HepG2 (cell line): ENCODE results near the gene FBXO30. TPM values are rescaled to one million over a fixed set of nuclear protein-coding genes. Genes with fewer than 3 reads are reported as not detected.

ENCODE experiments used
- BORCS8-MEF2B ChIP-seq: sonication (generic); formaldehyde crosslinking; IDR thresholded peaks from 2 replicates; pipeline ENCODE4 v1.8.0; 2022; ENCODE audit warnings: mild to moderate bottlenecking, missing genetic modification reagents
- CCAR2 ChIP-seq: fragments of 200-400 bp; formaldehyde crosslinking; optimal IDR thresholded peaks from 2 replicates; pipeline ENCODE3; 2018; ENCODE audit warnings: low read depth, mild to moderate bottlenecking, low read length, moderate library complexity
- CREM ChIP-seq, 2 experiments: sonication (generic) in 1 of 2; formaldehyde crosslinking in 1 of 2; IDR thresholded peaks; 2 replicates each; pipeline versions ENCODE4 v1.4.0 to v1.6.1; 2016 to 2020; ENCODE audit warnings: antibody characterized with exemption in 1 of 2, mild to moderate bottlenecking in 1 of 2, missing genetic modification reagents in 1 of 2
- DNMT1 ChIP-seq: sonication (generic); formaldehyde crosslinking; IDR thresholded peaks from 2 replicates; pipeline ENCODE4 v1.5.1; 2020; ENCODE audit warnings: mild to moderate bottlenecking, missing genetic modification reagents
- ESRRA ChIP-seq: sonication (generic); formaldehyde crosslinking; IDR thresholded peaks from 2 replicates; pipeline ENCODE4 v1.5.1; 2020; ENCODE audit warnings: mild to moderate bottlenecking, low read depth, missing genetic modification reagents
- FOSL2 ChIP-seq: sonication (generic); formaldehyde crosslinking; IDR thresholded peaks from 2 replicates; pipeline ENCODE4 v1.4.0; 2020; ENCODE audit warnings: missing genetic modification reagents
- FOXA3 ChIP-seq: IDR thresholded peaks from 2 replicates; pipeline ENCODE4 v1.6.1; 2016; ENCODE audit warnings: missing genetic modification reagents, missing compliant biosample characterization
- JUNB ChIP-seq: sonication (generic); formaldehyde crosslinking; IDR thresholded peaks from 2 replicates; pipeline ENCODE4 v1.8.0; 2022; ENCODE audit warnings: missing genetic modification reagents, mild to moderate bottlenecking, borderline replicate concordance
- KDM2A ChIP-seq: sonication (generic); formaldehyde crosslinking; IDR thresholded peaks from 2 replicates; pipeline ENCODE4 v1.4.0; 2020; ENCODE audit warnings: low read depth, missing genetic modification reagents, borderline replicate concordance
- NPAS2 ChIP-seq: sonication (generic); formaldehyde crosslinking; IDR thresholded peaks from 2 replicates; pipeline ENCODE4 v1.8.0; 2022; ENCODE audit warnings: mild to moderate bottlenecking, missing genetic modification reagents, borderline replicate concordance
- REPIN1 ChIP-seq: sonication (generic); formaldehyde crosslinking; IDR thresholded peaks from 2 replicates; pipeline ENCODE4 v1.8.0; 2022; ENCODE audit warnings: missing genetic modification reagents, low read depth, mild to moderate bottlenecking, borderline replicate concordance
- SP4 ChIP-seq: sonication (generic); formaldehyde crosslinking; IDR thresholded peaks from 2 replicates; pipeline ENCODE4 v1.8.1; 2023; ENCODE audit warnings: mild to moderate bottlenecking, missing genetic modification reagents
- ZNF558 ChIP-seq: sonication (generic); formaldehyde crosslinking; IDR thresholded peaks from 2 replicates; pipeline ENCODE4 v1.9.0; 2022; ENCODE audit warnings: mild to moderate bottlenecking, missing genetic modification reagents, borderline replicate concordance
- ZNF615 ChIP-seq: sonication (generic); formaldehyde crosslinking; IDR thresholded peaks from 2 replicates; pipeline ENCODE4 v1.5.0; 2020; ENCODE audit warnings: mild to moderate bottlenecking, missing genetic modification reagents, borderline replicate concordance
- ZNF652 ChIP-seq: IDR thresholded peaks from 2 replicates; pipeline ENCODE4 v1.6.1; 2016; ENCODE audit warnings: low read depth, borderline replicate concordance
- ZNF776 ChIP-seq: sonication (generic); formaldehyde crosslinking; IDR thresholded peaks from 2 replicates; pipeline ENCODE4 v1.4.0; 2020; ENCODE audit warnings: mild to moderate bottlenecking, missing genetic modification reagents
- ZNF83 ChIP-seq: sonication (generic); formaldehyde crosslinking; IDR thresholded peaks from 2 replicates; pipeline ENCODE4 v1.4.0; 2020; ENCODE audit warnings: missing genetic modification reagents, mild to moderate bottlenecking, borderline replicate concordance
- ZSCAN20 ChIP-seq: sonication (generic); formaldehyde crosslinking; IDR thresholded peaks from 2 replicates; pipeline ENCODE4 v1.4.0; 2020; ENCODE audit warnings: missing genetic modification reagents, mild to moderate bottlenecking, borderline replicate concordance
- polyA plus RNA-seq, 8 experiments: library from polyadenylated mRNA; depleted of rRNA in 3 of 8; stranded (reverse) in 7 of 8; unstranded in 1 of 8; fragments of >200 nt; fragmentation: Illumina TruSeq in 4 of 8; extraction: Trizol in 4 of 8; gene quantifications; 2 replicates each; pipeline versions ENCODE4 v1.2.1 to v1.2.3, GENCODE V29; 2011 to 2016; ENCODE audit warnings: low read depth in 4 of 8, missing spikeins in 1 of 8, mixed read lengths in 1 of 8; ENCODE audit not compliant: insufficient read depth in 1 of 8
- total RNA-seq, 5 experiments: library from RNA; depleted of rRNA; stranded (reverse); fragments of >200 nt; fragmentation: Illumina TruSeq; extraction: Trizol; gene quantifications; 2 replicates each; pipeline ENCODE4 v1.2.3, GENCODE V29; 2016; ENCODE audit warnings: low read depth in 1 of 5
- TF ChIP-seq, protein P1 (sequence below): sonication (generic); formaldehyde crosslinking; IDR thresholded peaks from 2 replicates; pipeline ENCODE4 v1.5.0; 2020; ENCODE audit warnings: mild to moderate bottlenecking, missing genetic modification reagents
- TF ChIP-seq, protein P2 (sequence below): sonication (generic); formaldehyde crosslinking; IDR thresholded peaks from 2 replicates; pipeline ENCODE4 v1.5.0; 2020; ENCODE audit warnings: missing genetic modification reagents, mild to moderate bottlenecking, borderline replicate concordance
- TF ChIP-seq, protein P3 (sequence below): sonication (generic); formaldehyde crosslinking; IDR thresholded peaks from 2 replicates; pipeline ENCODE4 v1.5.0; 2020; ENCODE audit warnings: missing genetic modification reagents, mild to moderate bottlenecking, borderline replicate concordance
- TF ChIP-seq, protein P4 (sequence below): sonication (generic); formaldehyde crosslinking; IDR thresholded peaks from 2 replicates; pipeline ENCODE4 v1.4.0; 2020; ENCODE audit warnings: mild to moderate bottlenecking, missing genetic modification reagents, borderline replicate concordance

The FBXO30 gene
- total and polyA plus RNA-seq, 2 of the 13 experiments (the other 11 are each of a cell fraction or from before 2014, with no cell fraction given): 3.2 to 7.1 TPM

DNA sequence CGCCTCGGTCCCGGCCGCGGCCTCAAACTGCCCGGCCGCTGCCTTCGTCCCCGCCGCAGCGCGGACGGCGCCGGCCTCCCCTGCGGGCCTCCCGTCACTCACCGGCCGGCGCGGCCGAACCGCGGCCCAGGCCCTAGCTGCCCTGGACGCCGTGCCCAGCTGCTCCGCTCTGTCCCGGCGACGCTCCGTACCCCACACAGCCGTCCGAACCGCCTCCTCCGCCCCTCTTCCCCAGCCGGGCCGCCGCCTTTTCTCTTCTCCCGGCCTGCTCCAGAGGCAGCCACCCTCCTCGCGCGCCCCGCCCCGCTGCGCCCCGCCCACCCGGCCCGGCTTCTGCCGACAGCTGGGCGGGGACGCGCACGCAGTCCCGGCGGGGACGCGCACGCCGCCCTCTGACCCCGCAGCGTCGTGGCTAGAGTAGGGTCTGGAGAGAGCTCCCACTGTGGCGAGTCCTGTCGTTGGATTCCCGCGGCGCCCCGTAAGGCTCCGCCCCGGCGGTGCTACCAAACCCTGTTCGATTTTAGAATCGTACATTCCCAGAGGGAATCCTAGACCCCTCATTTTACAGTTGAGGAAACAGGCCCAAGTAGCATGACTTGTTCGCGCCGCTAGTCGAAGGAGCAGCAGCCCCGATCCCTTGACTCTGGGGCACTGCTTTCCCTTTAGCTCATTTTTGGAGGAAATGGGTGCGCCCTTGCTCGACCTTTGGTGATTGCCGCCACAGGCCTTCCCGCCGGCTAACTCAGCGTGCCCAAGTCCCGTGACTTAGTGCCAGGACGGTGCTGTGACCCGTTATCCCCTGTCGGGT is at the start of gene FBXO30 (continued):
- TF ChIP-seq, protein P1, sequence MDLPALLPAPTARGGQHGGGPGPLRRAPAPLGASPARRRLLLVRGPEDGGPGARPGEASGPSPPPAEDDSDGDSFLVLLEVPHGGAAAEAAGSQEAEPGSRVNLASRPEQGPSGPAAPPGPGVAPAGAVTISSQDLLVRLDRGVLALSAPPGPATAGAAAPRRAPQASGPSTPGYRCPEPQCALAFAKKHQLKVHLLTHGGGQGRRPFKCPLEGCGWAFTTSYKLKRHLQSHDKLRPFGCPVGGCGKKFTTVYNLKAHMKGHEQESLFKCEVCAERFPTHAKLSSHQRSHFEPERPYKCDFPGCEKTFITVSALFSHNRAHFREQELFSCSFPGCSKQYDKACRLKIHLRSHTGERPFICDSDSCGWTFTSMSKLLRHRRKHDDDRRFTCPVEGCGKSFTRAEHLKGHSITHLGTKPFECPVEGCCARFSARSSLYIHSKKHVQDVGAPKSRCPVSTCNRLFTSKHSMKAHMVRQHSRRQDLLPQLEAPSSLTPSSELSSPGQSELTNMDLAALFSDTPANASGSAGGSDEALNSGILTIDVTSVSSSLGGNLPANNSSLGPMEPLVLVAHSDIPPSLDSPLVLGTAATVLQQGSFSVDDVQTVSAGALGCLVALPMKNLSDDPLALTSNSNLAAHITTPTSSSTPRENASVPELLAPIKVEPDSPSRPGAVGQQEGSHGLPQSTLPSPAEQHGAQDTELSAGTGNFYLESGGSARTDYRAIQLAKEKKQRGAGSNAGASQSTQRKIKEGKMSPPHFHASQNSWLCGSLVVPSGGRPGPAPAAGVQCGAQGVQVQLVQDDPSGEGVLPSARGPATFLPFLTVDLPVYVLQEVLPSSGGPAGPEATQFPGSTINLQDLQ (CRISPR knock-in tag): peak; percentile 76; the same call in 1 of the 2 replicates
- TF ChIP-seq, protein P2, sequence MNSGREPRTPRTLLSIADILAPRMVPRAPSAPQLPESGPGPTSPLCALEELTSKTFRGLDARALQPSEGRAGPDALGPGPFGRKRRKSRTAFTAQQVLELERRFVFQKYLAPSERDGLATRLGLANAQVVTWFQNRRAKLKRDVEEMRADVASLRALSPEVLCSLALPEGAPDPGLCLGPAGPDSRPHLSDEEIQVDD (CRISPR knock-in tag): peak; percentile 31; the same call in 1 of the 2 replicates
- TF ChIP-seq FOXA3 (CRISPR knock-in tag) (peak; percentile 55), REPIN1 (CRISPR knock-in tag) (peak; percentile 51; the same call in 1 of the 2 replicates), ZNF558 (CRISPR knock-in tag) (peak; percentile 95; the same call in 1 of the 2 replicates), CREM (IDR thresholded peaks at IDR 0.05) (peak; percentile 29; the same call in 1 of the 2 replicates), CREM (CRISPR knock-in tag; IDR thresholded peaks at IDR 0.05) (peak; percentile 37; the same call in 1 of the 2 replicates), ESRRA (no peak; the same call in 1 of the 2 replicates), KDM2A (CRISPR knock-in tag) (peak; percentile 70), NPAS2 (no peak), ZNF776 (0 out of 2 replicates have a peak, but pooled peaks have one; percentile 74), ZSCAN20 (CRISPR knock-in tag) (no peak), FOSL2 (CRISPR knock-in tag) (peak; percentile 42; the same call in 1 of the 2 replicates), SP4 (CRISPR knock-in tag) (peak; percentile 94), ZNF83 (CRISPR knock-in tag) (no peak), ZNF652 (CRISPR knock-in tag) (no peak), DNMT1 (CRISPR knock-in tag) (no peak; the same call in 1 of the 2 replicates), ZNF615 (0 out of 2 replicates have a peak, but pooled peaks have one; percentile 84), BORCS8-MEF2B (CRISPR knock-in tag) (no peak; the same call in none of the 2 replicates), CCAR2 (no peak), JUNB (CRISPR knock-in tag) (no peak; the same call in 1 of the 2 replicates)
- TF ChIP-seq, protein P3, sequence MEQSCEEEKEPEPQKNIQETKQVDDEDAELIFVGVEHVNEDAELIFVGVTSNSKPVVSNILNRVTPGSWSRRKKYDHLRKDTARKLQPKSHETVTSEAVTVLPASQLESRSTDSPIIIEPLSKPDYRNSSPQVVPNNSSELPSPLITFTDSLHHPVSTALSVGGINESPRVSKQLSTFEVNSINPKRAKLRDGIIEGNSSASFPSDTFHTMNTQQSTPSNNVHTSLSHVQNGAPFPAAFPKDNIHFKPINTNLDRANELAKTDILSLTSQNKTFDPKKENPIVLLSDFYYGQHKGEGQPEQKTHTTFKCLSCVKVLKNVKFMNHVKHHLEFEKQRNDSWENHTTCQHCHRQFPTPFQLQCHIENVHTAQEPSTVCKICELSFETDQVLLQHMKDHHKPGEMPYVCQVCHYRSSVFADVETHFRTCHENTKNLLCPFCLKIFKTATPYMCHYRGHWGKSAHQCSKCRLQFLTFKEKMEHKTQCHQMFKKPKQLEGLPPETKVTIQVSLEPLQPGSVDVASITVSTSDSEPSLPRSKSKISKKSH (CRISPR knock-in tag): 0 out of 2 replicates have a peak, but pooled peaks have one; percentile 10
- TF ChIP-seq, protein P4, sequence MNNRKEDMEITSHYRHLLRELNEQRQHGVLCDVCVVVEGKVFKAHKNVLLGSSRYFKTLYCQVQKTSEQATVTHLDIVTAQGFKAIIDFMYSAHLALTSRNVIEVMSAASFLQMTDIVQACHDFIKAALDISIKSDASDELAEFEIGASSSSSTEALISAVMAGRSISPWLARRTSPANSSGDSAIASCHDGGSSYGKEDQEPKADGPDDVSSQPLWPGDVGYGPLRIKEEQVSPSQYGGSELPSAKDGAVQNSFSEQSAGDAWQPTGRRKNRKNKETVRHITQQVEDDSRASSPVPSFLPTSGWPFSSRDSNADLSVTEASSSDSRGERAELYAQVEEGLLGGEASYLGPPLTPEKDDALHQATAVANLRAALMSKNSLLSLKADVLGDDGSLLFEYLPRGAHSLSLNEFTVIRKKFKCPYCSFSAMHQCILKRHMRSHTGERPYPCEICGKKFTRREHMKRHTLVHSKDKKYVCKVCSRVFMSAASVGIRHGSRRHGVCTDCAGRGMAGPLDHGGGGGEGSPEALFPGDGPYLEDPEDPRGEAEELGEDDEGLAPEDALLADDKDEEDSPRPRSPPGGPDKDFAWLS: no peak
